Stomach smooth muscle (tissue), 2 donors: ENCODE data around the gene RNF215.

Experiments
- H3K27ac ChIP-seq: one replicate; pipeline ENCODE4 v1.7.0; 2013; ENCODE audit warnings: mild to moderate bottlenecking, low read length, inconsistent platforms
- H3K27me3 ChIP-seq, 2 donors: one replicate each; pipeline ENCODE4 v1.7.0; 2013; ENCODE audit warnings: low read length in 2 of 2; ENCODE audit not compliant: insufficient read depth in 2 of 2, control insufficient read depth in 1 of 2
- H3K36me3 ChIP-seq, 2 donors: one replicate each; pipeline ENCODE4 v1.7.0; 2013; ENCODE audit warnings: low read length in 2 of 2; ENCODE audit not compliant: control insufficient read depth in 2 of 2, insufficient read depth in 2 of 2
- H3K4me1 ChIP-seq: one replicate; pipeline ENCODE4 v1.7.0; 2013; ENCODE audit warnings: low read length; ENCODE audit not compliant: control insufficient read depth, insufficient read depth
- H3K4me3 ChIP-seq, 2 donors: one replicate each; pipeline ENCODE4 v1.7.0; 2013; ENCODE audit warnings: low read length in 2 of 2
- H3K9ac ChIP-seq, 2 donors: one replicate each; pipeline ENCODE4 v1.7.0; 2013; ENCODE audit warnings: low read length in 2 of 2, mild to moderate bottlenecking in 1 of 2
- H3K9me3 ChIP-seq, 2 donors: one replicate each; pipeline ENCODE4 v1.7.0; 2013; ENCODE audit warnings: low read length in 2 of 2; ENCODE audit not compliant: control insufficient read depth in 2 of 2
- donor health status: healthy.
- donor health status: Pancreatic carcinoma.

RNF215 gene

DNA sequence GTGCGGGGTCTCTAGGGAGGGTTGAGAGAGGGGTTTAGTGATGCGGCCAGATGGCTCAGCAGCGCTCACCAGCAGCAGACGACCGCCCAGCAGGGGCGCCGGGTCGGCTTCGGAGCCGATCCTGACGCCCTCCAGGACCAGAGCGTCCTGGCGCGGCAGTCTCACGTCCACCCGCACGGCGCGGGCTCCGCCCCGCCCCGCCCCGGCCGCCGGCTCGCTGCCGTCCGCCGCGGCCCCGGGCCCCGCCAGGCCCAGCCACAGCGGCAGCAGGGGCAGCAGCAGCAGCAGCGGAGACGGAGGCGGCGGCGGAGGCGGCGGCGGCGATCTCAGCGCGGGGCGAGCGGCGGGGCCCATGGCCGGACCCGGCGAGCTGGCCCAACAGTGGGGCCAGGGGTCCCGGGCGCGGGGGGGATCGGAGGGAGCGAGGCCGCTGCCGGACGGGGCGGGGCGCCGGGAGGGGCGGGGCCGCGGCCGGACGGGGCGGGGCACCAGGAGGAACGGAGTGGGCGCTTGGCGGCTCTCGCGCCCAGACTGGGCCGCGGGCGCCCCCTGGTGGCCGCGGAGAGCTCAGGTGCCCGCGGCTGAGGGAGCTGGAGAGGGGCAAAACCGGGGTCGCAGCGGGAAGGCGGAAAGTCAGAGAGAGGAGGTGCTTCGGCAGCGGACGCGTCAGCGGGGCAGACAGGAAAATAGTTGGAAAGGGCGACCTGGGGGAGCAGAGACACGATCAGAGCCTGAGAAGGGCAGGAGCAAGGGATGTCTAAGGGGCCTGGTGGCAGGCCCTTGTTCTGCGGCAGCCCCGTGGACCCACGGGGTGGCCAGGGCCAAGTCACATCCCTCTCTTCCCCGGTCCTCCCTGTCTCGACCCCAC, at the start of gene RNF215:
Gene RNF215 (minus strand): TSS at position 452 of the 868 bp plus-strand sequence. CDS start 98 bp downstream, at position 354.
- H3K9me3 ChIP-seq: no peaks in the 10 kb centered on the region
- peaks cover 3 to 9% of the 10 kb centered on the region in 2 donors for H3K36me3 ChIP-seq
- H3K4me1 ChIP-seq: peaks cover 14% of the 10 kb centered on the region
- H3K4me3 ChIP-seq: peak within 1 kb of the TSS; percentile 58 to 74
- peak within 1 kb of the TSS; percentile 41 for H3K27ac ChIP-seq
- peaks cover 0 to 4% of the 10 kb centered on the region in 2 donors for H3K27me3 ChIP-seq
- peak within 1 kb of the TSS; percentile 58 to 73 for H3K9ac ChIP-seq

GRCh38 chr22:30436196-30436595, 49.0 kb upstream of the RNF215 start:
- peaks cover 3 to 13% of the 10 kb centered on the region in 2 donors for H3K27me3 ChIP-seq
- H3K4me3 ChIP-seq: no peak overlapping the region
- no peaks in the 10 kb centered on the region for H3K36me3 ChIP-seq
- H3K9ac ChIP-seq: no peak overlapping the region
- H3K27ac ChIP-seq: no peak overlapping the region
- H3K4me1 ChIP-seq: no peaks in the 10 kb centered on the region
- no peaks in the 10 kb centered on the region for H3K9me3 ChIP-seq

GRCh38 chr22:30435674-30436126, 48.5 kb upstream of the RNF215 start:
- Histone ChIP-seq H3K9ac (no peak overlapping the region), H3K27ac (no peak overlapping the region), H3K9me3 (no peaks in the 10 kb centered on the region), H3K36me3 (no peaks in the 10 kb centered on the region), H3K4me3 (no peak overlapping the region), H3K27me3 (peaks cover 3 to 13% of the 10 kb centered on the region in 2 donors), H3K4me1 (no peaks in the 10 kb centered on the region)

- no peaks in the 10 kb centered on the region for H3K9me3 ChIP-seq
- no peaks in the 10 kb centered on the region for H3K36me3 ChIP-seq
- H3K27ac ChIP-seq: no peak overlapping the region
- no peak overlapping the region for H3K9ac ChIP-seq
- H3K27me3 ChIP-seq: peaks cover 3 to 9% of the 10 kb centered on the region in 2 donors
- no peak overlapping the region for H3K4me3 ChIP-seq
- no peaks in the 10 kb centered on the region for H3K4me1 ChIP-seq
These were observed 47.6 kb upstream of the RNF215 start for GRCh38 chr22:30434843-30435242.

GRCh38 chr22:30433773-30434172, 46.6 kb upstream of the RNF215 start:
- Histone ChIP-seq H3K9ac (no peak overlapping the region), H3K27ac (no peak overlapping the region), H3K36me3 (no peaks in the 10 kb centered on the region), H3K27me3 (peaks cover 2 to 6% of the 10 kb centered on the region in 2 donors), H3K9me3 (no peaks in the 10 kb centered on the region), H3K4me1 (no peaks in the 10 kb centered on the region), H3K4me3 (no peak overlapping the region)

GRCh38 chr22:30433227-30433626, 46.0 kb upstream of the RNF215 start:
- Histone ChIP-seq H3K27ac (no peak overlapping the region), H3K36me3 (no peaks in the 10 kb centered on the region), H3K9me3 (no peaks in the 10 kb centered on the region), H3K4me1 (no peaks in the 10 kb centered on the region), H3K4me3 (no peak overlapping the region), H3K9ac (no peak overlapping the region), H3K27me3 (peaks cover 0 to under 1% of the 10 kb centered on the region in 2 donors)

GRCh38 chr22:30432520-30432919, 45.3 kb upstream of the RNF215 start:
- H3K9ac ChIP-seq: no peak overlapping the region
- no peaks in the 10 kb centered on the region for H3K9me3 ChIP-seq
- H3K4me1 ChIP-seq: no peaks in the 10 kb centered on the region
- H3K27ac ChIP-seq: no peak overlapping the region
- H3K27me3 ChIP-seq: no peaks in the 10 kb centered on the region
- H3K4me3 ChIP-seq: no peak overlapping the region
- no peaks in the 10 kb centered on the region for H3K36me3 ChIP-seq

DNA sequence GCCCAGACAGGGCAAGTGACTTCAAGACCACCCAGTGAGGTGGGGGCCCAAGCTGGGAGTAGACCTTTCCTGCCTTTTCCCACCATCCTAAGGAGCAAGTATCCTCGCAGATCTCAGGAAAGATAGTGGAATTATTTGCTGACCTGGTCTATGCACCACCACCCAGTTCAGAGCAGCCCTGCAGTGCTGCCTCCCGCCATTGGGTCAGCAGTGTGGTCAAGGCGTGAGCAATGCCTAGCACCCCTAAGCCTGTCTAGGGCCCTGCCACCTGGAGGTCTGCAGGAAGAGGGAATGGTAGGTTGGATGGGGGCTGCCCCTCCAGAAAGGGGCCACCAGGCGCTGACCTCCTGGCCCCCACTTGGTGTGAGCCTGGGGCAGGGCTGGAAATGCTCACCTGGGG, 44.9 kb upstream of the RNF215 start:
- H3K9me3 ChIP-seq: no peaks in the 10 kb centered on the region
- H3K27ac ChIP-seq: no peak overlapping the region
- H3K4me3 ChIP-seq: no peak overlapping the region
- H3K36me3 ChIP-seq: no peaks in the 10 kb centered on the region
- H3K27me3 ChIP-seq: no peaks in the 10 kb centered on the region
- H3K9ac ChIP-seq: no peak overlapping the region
- H3K4me1 ChIP-seq: no peaks in the 10 kb centered on the region

DNA sequence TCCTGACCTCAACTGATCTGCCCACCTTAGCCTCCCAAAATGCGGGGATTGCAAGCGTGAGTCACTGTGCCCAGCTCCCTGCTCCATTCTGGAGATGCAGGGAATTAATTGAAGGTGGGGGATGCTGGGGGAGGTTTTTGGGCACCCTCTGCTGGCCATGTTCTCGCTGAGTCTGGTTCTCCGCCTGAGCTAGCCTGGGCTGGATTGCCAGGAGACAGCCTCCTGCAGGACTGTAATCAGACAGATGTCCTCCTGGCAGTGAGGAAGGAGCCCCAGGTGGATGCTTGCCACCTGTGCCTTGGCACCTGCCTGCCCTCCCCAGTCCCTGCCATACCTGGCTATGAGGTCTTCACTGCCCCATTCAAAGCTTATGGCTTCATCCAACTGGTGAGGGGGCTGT, 43.7 kb upstream of the RNF215 start:
- H3K36me3 ChIP-seq: no peaks in the 10 kb centered on the region
- no peaks in the 10 kb centered on the region for H3K27me3 ChIP-seq
- H3K4me1 ChIP-seq: peaks cover 7% of the 10 kb centered on the region
- no peak overlapping the region for H3K9ac ChIP-seq
- H3K27ac ChIP-seq: no peak overlapping the region
- no peaks in the 10 kb centered on the region for H3K9me3 ChIP-seq
- no peak overlapping the region for H3K4me3 ChIP-seq

- H3K4me1 ChIP-seq: peaks cover 17% of the 10 kb centered on the region
- H3K9me3 ChIP-seq: no peaks in the 10 kb centered on the region
- no peak overlapping the region for H3K27ac ChIP-seq
- H3K4me3 ChIP-seq: no peak overlapping the region
- no peaks in the 10 kb centered on the region for H3K36me3 ChIP-seq
- no peaks in the 10 kb centered on the region for H3K27me3 ChIP-seq
- no peak overlapping the region for H3K9ac ChIP-seq
These were observed 42.7 kb upstream of the RNF215 start for GRCh38 chr22:30429887-30430286.

DNA sequence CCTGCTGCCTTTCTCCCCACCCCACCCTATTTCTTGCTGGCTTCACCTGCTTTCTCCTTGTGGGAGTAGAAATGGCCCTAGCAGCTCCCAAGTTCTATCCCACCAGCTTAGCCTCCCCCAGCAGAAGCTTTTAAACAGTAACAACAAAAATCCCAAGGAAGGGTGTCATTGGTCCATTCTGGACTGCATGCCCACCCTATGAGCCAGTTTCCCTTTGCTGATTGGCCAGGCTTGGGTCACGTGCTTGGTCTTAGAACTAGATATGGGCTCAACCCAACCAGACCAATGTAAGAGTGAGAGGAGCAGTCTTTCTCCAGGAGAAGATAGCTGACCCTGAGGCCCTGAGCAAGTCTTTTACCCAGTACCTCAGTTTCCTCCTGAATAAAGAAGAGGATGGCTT, 40.7 kb upstream of the RNF215 start:
- H3K36me3 ChIP-seq: no peaks in the 10 kb centered on the region
- no peak overlapping the region for H3K9ac ChIP-seq
- H3K27me3 ChIP-seq: no peaks in the 10 kb centered on the region
- H3K27ac ChIP-seq: no peak overlapping the region
- no peak overlapping the region for H3K4me3 ChIP-seq
- no peaks in the 10 kb centered on the region for H3K9me3 ChIP-seq
- H3K4me1 ChIP-seq: peaks cover 34% of the 10 kb centered on the region
